GM12872 (cell line): Measurements from ENCODE around the gene ERBIN.

Source experiments
- TF ChIP-seq, protein P1 (sequence below): IDR thresholded peaks from 3 replicates; pipeline ENCODE4 v1.5.1; 2011; ENCODE audit warnings: low read depth, mild to moderate bottlenecking, low read length, moderate library complexity; ENCODE audit not compliant: insufficient read depth

Gene ERBIN

DNA sequence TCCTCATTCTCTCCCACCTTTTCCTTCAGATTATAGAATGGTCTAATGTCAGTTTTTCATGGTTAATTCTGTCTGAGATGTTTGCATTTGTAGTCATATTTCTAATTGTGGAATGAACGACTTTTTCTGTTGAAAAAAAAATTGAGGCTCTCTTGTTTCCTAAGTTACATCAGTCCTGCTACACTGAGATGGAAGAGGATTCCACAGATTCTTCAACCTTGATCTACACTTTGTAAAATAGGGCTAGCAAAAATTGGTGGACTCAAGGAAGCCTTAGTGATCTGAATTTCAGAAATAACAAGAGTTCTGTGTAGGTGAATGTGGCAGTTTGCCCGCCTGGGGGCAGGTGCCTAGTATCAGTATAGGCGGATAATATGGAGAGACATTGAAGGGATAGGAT is 51.9 kb downstream of the ERBIN start:
- TF ChIP-seq, protein P1, sequence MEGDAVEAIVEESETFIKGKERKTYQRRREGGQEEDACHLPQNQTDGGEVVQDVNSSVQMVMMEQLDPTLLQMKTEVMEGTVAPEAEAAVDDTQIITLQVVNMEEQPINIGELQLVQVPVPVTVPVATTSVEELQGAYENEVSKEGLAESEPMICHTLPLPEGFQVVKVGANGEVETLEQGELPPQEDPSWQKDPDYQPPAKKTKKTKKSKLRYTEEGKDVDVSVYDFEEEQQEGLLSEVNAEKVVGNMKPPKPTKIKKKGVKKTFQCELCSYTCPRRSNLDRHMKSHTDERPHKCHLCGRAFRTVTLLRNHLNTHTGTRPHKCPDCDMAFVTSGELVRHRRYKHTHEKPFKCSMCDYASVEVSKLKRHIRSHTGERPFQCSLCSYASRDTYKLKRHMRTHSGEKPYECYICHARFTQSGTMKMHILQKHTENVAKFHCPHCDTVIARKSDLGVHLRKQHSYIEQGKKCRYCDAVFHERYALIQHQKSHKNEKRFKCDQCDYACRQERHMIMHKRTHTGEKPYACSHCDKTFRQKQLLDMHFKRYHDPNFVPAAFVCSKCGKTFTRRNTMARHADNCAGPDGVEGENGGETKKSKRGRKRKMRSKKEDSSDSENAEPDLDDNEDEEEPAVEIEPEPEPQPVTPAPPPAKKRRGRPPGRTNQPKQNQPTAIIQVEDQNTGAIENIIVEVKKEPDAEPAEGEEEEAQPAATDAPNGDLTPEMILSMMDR = no peak

DNA sequence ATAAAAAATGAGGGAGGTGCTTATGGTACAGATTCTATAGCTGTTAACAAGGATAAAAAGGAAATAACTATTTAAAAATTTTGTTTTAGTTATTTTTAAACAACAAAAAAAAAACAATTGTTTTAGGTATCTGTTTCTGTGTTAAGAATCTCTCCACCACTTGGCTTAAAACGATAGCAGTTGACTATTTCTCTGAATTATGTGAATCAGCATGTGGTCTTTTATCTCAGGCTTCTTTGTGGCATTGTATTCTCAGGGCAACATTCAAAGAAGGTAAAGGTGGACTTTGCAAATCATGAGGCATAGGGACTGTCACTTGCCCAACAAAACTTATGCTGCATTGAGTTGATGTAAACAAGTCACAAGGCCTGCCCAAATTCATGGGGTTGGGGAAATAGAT is 55.2 kb downstream of the ERBIN start:
- TF ChIP-seq, protein P1 = no peak

- TF ChIP-seq, protein P1 = no peak
Observed at GRCh38 chr5:65981969-65982619, 55.7 kb downstream of the ERBIN start.

DNA sequence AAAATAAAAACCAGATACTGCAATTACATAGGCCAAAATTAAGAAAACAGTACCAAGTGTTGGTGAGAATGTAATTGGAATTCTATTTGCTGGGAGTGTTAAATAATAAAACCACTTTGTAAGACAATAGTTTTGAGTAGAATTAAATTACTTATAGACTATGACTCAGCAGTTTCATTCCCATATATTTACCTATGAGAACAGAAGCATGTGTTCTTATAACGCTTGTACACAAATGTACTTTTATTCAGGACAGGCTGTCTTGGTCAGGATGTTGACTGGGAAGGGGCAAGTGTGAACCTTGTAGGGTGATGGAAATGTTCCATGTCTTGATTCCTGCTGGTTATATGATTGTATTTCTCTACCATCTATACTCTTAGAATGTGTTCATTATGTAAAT is 56.3 kb downstream of the ERBIN start:
- TF ChIP-seq, protein P1 = no peak

DNA sequence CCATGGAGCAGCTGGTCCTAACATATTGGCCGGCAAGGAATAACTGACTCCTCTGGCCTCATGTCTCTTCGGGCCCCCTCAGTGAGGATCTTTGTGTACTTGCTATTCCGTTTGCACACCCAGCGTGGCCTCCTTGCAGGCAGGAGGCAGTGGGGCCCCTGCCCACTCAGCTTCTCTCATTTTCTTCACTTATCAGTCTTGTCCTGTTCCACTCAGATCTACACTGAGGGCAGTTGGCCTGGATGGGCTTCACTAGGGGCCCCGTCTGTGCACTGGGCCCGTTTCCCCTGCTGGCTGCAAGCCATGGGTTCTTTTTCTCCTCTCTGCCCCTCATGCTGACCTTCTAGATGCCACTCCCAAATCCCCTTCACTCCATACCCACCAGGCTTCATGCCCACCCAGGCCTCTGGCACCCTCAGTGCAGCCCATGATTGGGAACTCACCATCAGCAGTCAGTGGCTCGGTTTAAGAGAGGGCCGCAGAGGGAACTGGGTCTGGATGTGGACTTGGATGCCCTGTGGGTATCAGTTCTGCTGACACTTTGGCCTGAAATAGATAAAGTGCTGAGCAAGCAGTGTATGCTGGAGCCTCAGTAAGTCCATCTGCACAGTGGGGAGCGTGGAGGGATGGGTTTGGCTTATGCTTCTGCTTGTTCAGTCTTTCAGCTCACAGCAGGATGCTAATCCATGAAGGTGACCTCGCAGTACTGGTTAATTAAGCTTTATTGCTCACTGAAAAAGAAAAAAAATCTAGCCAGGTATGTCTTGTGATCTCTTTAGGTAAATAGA is 57.9 kb downstream of the ERBIN start:
- TF ChIP-seq, protein P1 = no peak

- TF ChIP-seq, protein P1 = no peak
Observed at GRCh38 chr5:65986050-65986451, 59.7 kb downstream of the ERBIN start.

DNA sequence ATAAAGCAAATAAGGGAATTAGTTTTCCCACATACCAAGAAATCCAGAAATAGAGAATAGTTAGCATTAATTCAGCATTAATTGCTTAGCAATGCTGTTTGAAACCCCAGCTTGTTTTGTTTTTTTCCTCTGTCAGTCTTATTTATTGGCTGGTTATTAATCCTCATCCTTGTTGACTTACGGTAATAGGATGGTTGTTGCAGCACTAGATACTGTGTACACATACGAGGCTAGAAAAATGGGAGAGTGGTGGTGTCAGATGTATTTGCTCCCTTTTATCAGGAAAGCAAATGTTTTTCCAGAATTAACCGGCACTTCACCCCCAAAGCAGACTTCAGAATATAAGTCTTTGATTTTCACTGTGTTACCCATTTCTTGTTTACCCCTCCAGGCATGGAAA is 60.4 kb downstream of the ERBIN start:
- TF ChIP-seq, protein P1 = no peak
